Gastrocnemius medialis (tissue), 4 donors: ENCODE results near the gene GOSR2. TPM values are rescaled to one million over a fixed set of nuclear protein-coding genes. Genes with fewer than 3 reads are reported as not detected.

Experiments
- ATAC-seq, 2 donors: fragments of 150-250 bp; one replicate each; pipeline ENCODE4 v1.9.1; 2016
- DNase-seq, 2 donors: peaks; one replicate each; pipeline ENCODE4 v3.0.0-alpha.2; 2019
- H3K27ac ChIP-seq, 4 donors: fragments of 200-600 bp; sonication (generic); 1 replicate in 1 of 4; 2 replicates in 3 of 4; pipeline ENCODE4 v1.5.1; 2016 to 2018; ENCODE audit warnings: mild to moderate bottlenecking in 2 of 4, moderate library complexity in 1 of 4
- H3K27me3 ChIP-seq, 3 donors: fragments of 200-600 bp; sonication (generic) in 2 of 3; 1 replicate in 1 of 3; 2 replicates in 2 of 3; pipeline versions ENCODE4 v1.5.1 to v1.6.0; 2016 to 2019; ENCODE audit warnings: mild to moderate bottlenecking in 1 of 3, moderate library complexity in 1 of 3
- H3K36me3 ChIP-seq, 2 donors: fragments of 200-600 bp; sonication (generic) in 1 of 2; one replicate each; pipeline ENCODE4 v1.5.1; 2017 to 2018
- H3K4me1 ChIP-seq, 2 donors: fragments of 200-600 bp; sonication (generic) in 1 of 2; one replicate each; pipeline ENCODE4 v1.5.1; 2016 to 2017; ENCODE audit warnings: mild to moderate bottlenecking in 2 of 2
- H3K4me3 ChIP-seq, 4 donors: fragments of 200-600 bp; sonication (generic) in 3 of 4; 1 replicate in 1 of 4; 2 replicates in 3 of 4; pipeline ENCODE4 v1.5.1; 2016 to 2019; ENCODE audit warnings: mild to moderate bottlenecking in 2 of 4
- H3K9me3 ChIP-seq, 3 donors: fragments of 200-600 bp; sonication (generic) in 2 of 3; 1 replicate in 1 of 3; 2 replicates in 2 of 3; pipeline ENCODE4 v1.5.1; 2016 to 2019
- POLR2A ChIP-seq, 2 donors: fragments of 450-650 bp; IDR thresholded peaks; one replicate each; pipeline ENCODE4 v1.6.1; 2017; ENCODE audit warnings: antibody characterized with exemption in 2 of 2, mild to moderate bottlenecking in 2 of 2, moderate library complexity in 2 of 2
- in situ Hi-C, 4 donors: fragments of 200-750 bp; cut with MboI; loops; one replicate each; pipeline versions ENCODE4 v1.15.0 to v1.8.0; 2017; ENCODE audit warnings: low sequenced_read_pairs in 4 of 4
- intact Hi-C: fragments of 100-400 bp; cut with DNase I; formaldehyde crosslinking; loops from one replicate; pipeline ENCODE4 v1.15.1; 2023; ENCODE audit warnings: low total_unique reads
- total RNA-seq, 4 donors: library from RNA; depleted of rRNA; stranded (reverse); fragments of >200 nt; gene quantifications; one replicate each; pipeline versions ENCODE4 v1.1.0 to v1.2.3, GENCODE V29; 2016
- TF ChIP-seq, protein P1 (sequence below), 5 experiments: fragments of 450-650 bp in 3 of 5; fragments of 200-600 bp in 2 of 5; sonication (generic) in 2 of 5; IDR thresholded peaks in 4 of 5; conservative IDR thresholded peaks in 1 of 5; 1 replicate in 4 of 5; 2 replicates in 1 of 5; pipeline ENCODE4 v1.5.1; 2016 to 2019; ENCODE audit warnings: antibody characterized with exemption in 5 of 5, mild to moderate bottlenecking in 3 of 5, moderate library complexity in 3 of 5

The GOSR2 gene
- total RNA-seq, 4 donors from 2014 or later: 25.3 to 32.9 (median 31.6) TPM

DNA sequence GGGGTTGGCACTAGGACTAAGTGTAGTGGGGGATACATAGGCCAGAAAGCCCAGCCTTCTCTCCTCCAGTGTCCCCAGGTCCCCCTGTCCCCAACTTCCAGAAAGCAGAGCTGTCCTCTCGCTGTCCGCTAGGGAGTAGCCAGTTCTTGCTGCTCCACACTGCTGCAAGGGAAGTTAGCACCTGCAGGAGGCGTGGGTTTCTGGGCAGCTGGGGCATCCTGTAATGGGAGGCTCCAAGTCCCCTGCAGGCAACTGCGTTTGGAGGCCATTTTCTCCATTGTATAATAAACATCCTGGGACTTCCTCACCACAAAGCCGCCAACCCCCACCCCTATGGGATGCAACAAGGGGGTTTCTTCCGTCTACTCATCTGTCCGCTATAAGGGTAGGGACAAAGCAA is 54.4 kb downstream of the GOSR2 start:
- intact Hi-C loops: no loop called here
- ATAC-seq: peak in 1 of 2 donors; percentile 8
- no peak for DNase-seq

DNA sequence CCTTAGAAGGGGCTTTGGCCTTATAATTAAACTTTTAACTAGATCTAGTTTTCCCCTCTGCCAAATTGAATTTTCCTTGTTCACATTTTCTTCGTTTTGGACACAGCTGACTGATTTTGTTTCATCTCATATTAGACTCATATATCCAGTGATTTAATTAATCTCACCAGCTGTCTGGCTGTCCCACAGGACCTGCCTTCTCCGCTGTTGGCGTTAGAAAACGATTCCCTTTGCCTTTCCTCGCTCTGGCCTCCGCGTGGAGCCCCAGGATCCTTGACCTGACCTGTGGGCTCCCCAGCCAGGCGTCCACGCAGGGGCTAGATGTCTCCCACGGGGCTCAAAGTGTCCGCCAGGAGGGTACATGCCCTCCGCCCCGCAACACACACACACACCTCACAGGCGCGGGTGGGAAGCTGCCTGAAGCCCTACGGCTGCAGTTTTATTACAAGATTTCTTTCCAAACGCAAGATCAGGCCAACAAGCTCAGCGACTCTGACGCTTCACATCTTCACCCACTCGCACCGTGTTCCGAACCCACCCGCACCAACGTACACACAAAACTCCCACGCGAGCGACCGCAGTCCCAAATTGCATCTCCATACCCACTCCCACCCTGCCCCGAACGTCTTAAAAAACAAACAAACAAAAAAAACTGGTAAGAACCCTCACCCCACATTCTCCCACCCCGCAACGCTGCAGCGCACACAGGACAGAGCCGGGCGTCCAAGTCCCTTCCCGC is 55.0 kb downstream of the GOSR2 start:
- TF ChIP-seq, protein P1, sequence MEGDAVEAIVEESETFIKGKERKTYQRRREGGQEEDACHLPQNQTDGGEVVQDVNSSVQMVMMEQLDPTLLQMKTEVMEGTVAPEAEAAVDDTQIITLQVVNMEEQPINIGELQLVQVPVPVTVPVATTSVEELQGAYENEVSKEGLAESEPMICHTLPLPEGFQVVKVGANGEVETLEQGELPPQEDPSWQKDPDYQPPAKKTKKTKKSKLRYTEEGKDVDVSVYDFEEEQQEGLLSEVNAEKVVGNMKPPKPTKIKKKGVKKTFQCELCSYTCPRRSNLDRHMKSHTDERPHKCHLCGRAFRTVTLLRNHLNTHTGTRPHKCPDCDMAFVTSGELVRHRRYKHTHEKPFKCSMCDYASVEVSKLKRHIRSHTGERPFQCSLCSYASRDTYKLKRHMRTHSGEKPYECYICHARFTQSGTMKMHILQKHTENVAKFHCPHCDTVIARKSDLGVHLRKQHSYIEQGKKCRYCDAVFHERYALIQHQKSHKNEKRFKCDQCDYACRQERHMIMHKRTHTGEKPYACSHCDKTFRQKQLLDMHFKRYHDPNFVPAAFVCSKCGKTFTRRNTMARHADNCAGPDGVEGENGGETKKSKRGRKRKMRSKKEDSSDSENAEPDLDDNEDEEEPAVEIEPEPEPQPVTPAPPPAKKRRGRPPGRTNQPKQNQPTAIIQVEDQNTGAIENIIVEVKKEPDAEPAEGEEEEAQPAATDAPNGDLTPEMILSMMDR (IDR thresholded peaks at IDR 0.05 in 4 of 5, conservative IDR thresholded peaks at IDR 0.05 in 1 of 5): no peak
- TF ChIP-seq POLR2A (IDR thresholded peaks at IDR 0.05): no peak
- no peak overlapping the region for H3K27ac ChIP-seq
- no peaks in the 10 kb centered on the region for H3K36me3 ChIP-seq
- no peaks in the 10 kb centered on the region for H3K9me3 ChIP-seq
- no peak for ATAC-seq
- DNase-seq: no peak
- H3K27me3 ChIP-seq: peaks cover 4 to 35% (median 30%) of the 10 kb centered on the region in 3 donors
- in situ Hi-C loops (no loop called here), intact Hi-C loops (no loop called here)
- peaks cover 7 to 13% of the 10 kb centered on the region in 2 donors for H3K4me1 ChIP-seq
- peak overlapping the region; percentile 51 to 74 (median 66) for H3K4me3 ChIP-seq

More for the DNA sequence above, 54.4 kb downstream of the GOSR2 start:
- Histone ChIP-seq H3K27ac (no peak overlapping the region), H3K4me3 (no peak overlapping the region), H3K27me3 (peaks cover 4 to 35% (median 30%) of the 10 kb centered on the region in 3 donors), H3K36me3 (no peaks in the 10 kb centered on the region), H3K9me3 (no peaks in the 10 kb centered on the region), H3K4me1 (peaks cover 8 to 13% of the 10 kb centered on the region in 2 donors)
- in situ Hi-C loops: no loop called here
- TF ChIP-seq, protein P1 (IDR thresholded peaks at IDR 0.05 in 4 of 5, conservative IDR thresholded peaks at IDR 0.05 in 1 of 5): no peak
- TF ChIP-seq POLR2A (IDR thresholded peaks at IDR 0.05): no peak

DNA sequence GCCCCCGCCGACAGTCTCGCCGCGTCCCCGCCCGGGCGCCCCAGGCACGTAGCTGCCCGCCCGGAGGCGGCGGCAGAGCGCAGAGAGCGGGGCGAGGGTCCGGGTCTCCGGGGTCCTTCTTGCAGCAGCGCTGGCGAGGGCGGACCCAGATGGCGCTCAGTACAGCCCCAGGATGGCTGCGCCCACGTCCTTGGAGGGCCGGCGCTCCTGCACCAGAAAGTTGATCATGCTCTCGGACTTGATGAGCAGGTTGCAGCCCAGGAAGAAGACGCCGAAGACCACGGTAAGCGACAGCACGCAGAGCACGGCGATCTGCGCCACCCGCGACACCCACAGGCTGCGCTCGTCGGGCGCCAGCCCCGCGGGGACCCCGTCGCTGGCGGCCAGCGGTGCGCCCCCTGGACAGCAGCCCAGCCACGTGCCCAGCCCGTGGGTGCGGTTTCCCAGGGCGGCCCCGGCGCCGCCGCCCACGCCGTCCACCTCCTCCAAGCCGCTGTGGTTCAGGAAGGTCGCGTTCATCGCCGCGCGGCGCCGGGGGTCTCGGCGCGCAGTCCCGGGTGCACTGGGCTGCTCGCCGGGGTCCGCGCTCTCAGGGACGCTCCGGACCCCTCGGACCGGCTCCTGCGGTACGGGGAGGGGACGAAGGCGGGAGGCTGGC is 55.7 kb downstream of the GOSR2 start:
- in situ Hi-C loops (no loop called here), intact Hi-C loops (no loop called here)
- no peak for TF ChIP-seq POLR2A (IDR thresholded peaks at IDR 0.05)
- TF ChIP-seq, protein P1 (IDR thresholded peaks at IDR 0.05 in 4 of 5, conservative IDR thresholded peaks at IDR 0.05 in 1 of 5): no peak
- ATAC-seq (peak; percentile 47 to 50), DNase-seq (no peak)
- H3K4me1 ChIP-seq: peaks cover 8 to 13% of the 10 kb centered on the region in 2 donors
- no peaks in the 10 kb centered on the region for H3K9me3 ChIP-seq
- peak overlapping the region; percentile 51 to 74 (median 66) for H3K4me3 ChIP-seq
- H3K36me3 ChIP-seq: no peaks in the 10 kb centered on the region
- H3K27me3 ChIP-seq: peaks cover 4 to 35% (median 30%) of the 10 kb centered on the region in 3 donors
- no peak overlapping the region for H3K27ac ChIP-seq

DNA sequence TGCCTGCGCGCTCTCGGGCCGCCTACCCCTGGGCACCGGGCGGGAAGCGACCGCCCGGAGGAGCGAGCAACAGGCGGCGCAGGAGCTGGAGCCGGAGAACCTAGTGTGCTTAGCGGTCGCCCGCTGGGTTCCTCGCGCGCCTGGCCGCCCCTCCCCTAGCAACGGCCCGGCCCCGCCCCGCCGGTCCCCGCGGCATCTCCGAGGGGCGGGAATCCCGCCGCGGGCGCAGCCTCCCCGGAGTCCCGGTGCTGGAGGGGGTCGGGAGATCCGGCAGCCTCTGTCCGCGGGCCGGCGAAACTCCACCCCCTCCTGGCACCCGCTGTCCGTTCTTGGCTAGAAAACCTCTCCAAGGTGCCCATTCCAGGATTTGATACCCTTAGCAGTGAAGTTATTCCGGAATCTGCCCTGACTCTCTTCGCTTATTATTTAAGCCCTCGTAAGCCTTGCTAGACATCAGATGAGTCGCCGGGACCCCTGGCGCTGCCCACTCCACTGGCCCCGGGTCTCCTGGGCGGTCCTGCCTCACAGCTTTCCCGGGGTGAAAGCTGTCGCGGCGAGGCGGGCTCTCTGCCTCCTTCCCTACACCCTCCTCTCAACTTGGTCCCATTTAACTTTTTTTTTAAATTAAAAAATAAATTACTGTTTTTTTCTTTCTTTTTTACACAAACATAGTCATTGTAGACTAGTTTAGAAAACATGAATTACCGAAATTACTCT is 56.3 kb downstream of the GOSR2 start, which contains the start of gene RPRML:
Gene RPRML (minus strand): TSS at position 107 of the 717 bp plus-strand sequence. CDS start 246 bp downstream, outside the sequence.
- intact Hi-C loops: no loop called here
- peak; percentile 30 to 48 for ATAC-seq
- no peak for DNase-seq
- H3K4me3 ChIP-seq: peak within 1 kb of the TSS; percentile 51 to 74 (median 66)
- no peaks in the 10 kb centered on the region for H3K9me3 ChIP-seq
- peaks cover 4 to 35% (median 30%) of the 10 kb centered on the region in 3 donors for H3K27me3 ChIP-seq
- no peak within 1 kb of the TSS for H3K27ac ChIP-seq
- peaks cover 13 to 17% of the 10 kb centered on the region in 2 donors for H3K4me1 ChIP-seq
- TF ChIP-seq, protein P1 (IDR thresholded peaks at IDR 0.05 in 4 of 5, conservative IDR thresholded peaks at IDR 0.05 in 1 of 5): no peak
- no peak for TF ChIP-seq POLR2A (IDR thresholded peaks at IDR 0.05)
- in situ Hi-C loops: no loop called here
- H3K36me3 ChIP-seq: no peaks in the 10 kb centered on the region
